Activated B cell treated with CpG ODN at 0.5 μM for 24 hours (primary cell): ENCODE results near the gene SLCO4A1. TPM values are rescaled to one million over a fixed set of nuclear protein-coding genes. Genes with fewer than 3 reads are reported as not detected.

Experiments
- ATAC-seq: fragments of 200-7000 bp; cut with Tn5 transposase; one replicate; pipeline ENCODE4 v1.10.0; 2021; ENCODE audit warnings: low read depth, mild to moderate bottlenecking, moderate library complexity
- CTCF ChIA-PET: fragments of 350-600 bp; sonication (Branson Sonifier 250); formaldehyde crosslinking; loops from one replicate; lab custom pipeline; 2021; ENCODE audit warnings: antibody characterized with exemption; lab: Charles Lee
- POLR2A ChIA-PET: fragments of 350-600 bp; sonication (Branson Sonifier 250); formaldehyde crosslinking; loops from one replicate; lab custom pipeline; 2021; ENCODE audit warnings: antibody characterized with exemption; lab: Charles Lee
- DNase-seq: peaks from one replicate; pipeline ENCODE4 v3.0.0; 2022
- H3K27ac Mint-ChIP-seq: one replicate; pipeline ENCODE4 v1.8.0; 2020; ENCODE audit warnings: mixed read lengths
- H3K27me3 Mint-ChIP-seq: one replicate; pipeline ENCODE4 v1.8.0; 2021; ENCODE audit warnings: mixed read lengths
- H3K36me3 Mint-ChIP-seq: one replicate; pipeline ENCODE4 v1.8.0; 2021; ENCODE audit warnings: low read depth, mixed read lengths
- H3K4me1 Mint-ChIP-seq: one replicate; pipeline ENCODE4 v1.8.0; 2021; ENCODE audit warnings: mixed read lengths
- H3K4me3 Mint-ChIP-seq: one replicate; pipeline ENCODE4 v1.8.0; 2020; ENCODE audit warnings: mild to moderate bottlenecking, mixed read lengths
- H3K9me3 Mint-ChIP-seq: one replicate; pipeline ENCODE4 v1.8.0; 2020; ENCODE audit warnings: mixed read lengths
- intact Hi-C: fragments of 100-400 bp; cut with micrococcal nuclease; formaldehyde crosslinking; loops from one replicate; pipeline ENCODE4 v1.15.1; 2024
- total RNA-seq: library from RNA; stranded (reverse); gene quantifications from 2 replicates; pipeline ENCODE4 v1.2.3, GENCODE V29; 2022
- TF ChIP-seq, protein P1 (sequence below): fragments of 200-600 bp; IDR thresholded peaks from one replicate; pipeline ENCODE4 v1.8.0; 2022; ENCODE audit warnings: antibody characterized with exemption, mild to moderate bottlenecking

The SLCO4A1 gene
- total RNA-seq, 1 donor from 2014 or later = 38.9 TPM

DNA sequence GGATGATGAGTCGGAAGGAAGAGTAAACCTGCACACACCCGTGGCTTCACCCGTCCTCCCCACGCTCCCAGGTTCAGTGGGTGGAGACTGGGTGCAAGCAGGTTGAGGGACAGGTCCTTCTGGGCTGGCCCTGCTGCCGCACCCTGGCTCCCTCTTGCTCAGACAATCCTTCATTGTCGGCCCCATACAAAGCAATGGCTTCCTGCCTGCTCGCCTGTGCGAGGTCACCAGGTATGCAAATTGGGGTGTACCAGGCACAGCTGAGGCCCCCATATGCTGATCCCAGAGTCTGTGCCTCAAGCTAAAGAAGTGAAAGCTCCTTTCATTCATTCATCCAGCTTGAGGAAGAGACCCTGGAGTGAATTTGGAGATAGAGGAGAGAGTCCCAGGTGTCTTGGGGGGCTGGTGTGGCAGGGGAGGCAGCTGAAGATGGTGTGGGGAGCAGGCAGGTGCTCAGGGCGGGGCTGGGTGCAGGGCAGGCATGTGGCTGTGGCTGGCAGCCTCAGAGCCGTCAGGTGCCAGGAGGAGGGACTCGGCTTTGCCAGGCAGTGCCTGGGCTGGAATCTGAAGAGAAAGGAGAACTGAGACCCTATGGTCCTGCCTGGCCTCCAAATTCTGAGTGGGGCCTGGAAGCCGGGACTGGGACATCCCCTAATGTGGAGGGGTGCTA is 4.7 kb downstream of the SLCO4A1 start:
- H3K27me3 Mint-ChIP-seq = no peaks in the 10 kb centered on the region
- no peak for DNase-seq
- no peak for ATAC-seq
- POLR2A ChIA-PET = interaction anchor here (0.8 to 8.4 kb wide), 4 partner anchors 20 to 147 kb away, joined by 3 to 134 read pairs (median 4); no protein-coding TSS in a partner anchor
- intact Hi-C loops = no loop called here
- CTCF ChIA-PET = no interaction called here
- peak overlapping the region; percentile 79 for H3K27ac Mint-ChIP-seq
- no peaks in the 10 kb centered on the region for H3K9me3 Mint-ChIP-seq
- TF ChIP-seq, protein P1, sequence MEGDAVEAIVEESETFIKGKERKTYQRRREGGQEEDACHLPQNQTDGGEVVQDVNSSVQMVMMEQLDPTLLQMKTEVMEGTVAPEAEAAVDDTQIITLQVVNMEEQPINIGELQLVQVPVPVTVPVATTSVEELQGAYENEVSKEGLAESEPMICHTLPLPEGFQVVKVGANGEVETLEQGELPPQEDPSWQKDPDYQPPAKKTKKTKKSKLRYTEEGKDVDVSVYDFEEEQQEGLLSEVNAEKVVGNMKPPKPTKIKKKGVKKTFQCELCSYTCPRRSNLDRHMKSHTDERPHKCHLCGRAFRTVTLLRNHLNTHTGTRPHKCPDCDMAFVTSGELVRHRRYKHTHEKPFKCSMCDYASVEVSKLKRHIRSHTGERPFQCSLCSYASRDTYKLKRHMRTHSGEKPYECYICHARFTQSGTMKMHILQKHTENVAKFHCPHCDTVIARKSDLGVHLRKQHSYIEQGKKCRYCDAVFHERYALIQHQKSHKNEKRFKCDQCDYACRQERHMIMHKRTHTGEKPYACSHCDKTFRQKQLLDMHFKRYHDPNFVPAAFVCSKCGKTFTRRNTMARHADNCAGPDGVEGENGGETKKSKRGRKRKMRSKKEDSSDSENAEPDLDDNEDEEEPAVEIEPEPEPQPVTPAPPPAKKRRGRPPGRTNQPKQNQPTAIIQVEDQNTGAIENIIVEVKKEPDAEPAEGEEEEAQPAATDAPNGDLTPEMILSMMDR = no peak
- H3K4me3 Mint-ChIP-seq = peak overlapping the region; percentile 58
- H3K36me3 Mint-ChIP-seq = peaks cover 19% of the 10 kb centered on the region
- H3K4me1 Mint-ChIP-seq = peaks cover 71% of the 10 kb centered on the region

DNA sequence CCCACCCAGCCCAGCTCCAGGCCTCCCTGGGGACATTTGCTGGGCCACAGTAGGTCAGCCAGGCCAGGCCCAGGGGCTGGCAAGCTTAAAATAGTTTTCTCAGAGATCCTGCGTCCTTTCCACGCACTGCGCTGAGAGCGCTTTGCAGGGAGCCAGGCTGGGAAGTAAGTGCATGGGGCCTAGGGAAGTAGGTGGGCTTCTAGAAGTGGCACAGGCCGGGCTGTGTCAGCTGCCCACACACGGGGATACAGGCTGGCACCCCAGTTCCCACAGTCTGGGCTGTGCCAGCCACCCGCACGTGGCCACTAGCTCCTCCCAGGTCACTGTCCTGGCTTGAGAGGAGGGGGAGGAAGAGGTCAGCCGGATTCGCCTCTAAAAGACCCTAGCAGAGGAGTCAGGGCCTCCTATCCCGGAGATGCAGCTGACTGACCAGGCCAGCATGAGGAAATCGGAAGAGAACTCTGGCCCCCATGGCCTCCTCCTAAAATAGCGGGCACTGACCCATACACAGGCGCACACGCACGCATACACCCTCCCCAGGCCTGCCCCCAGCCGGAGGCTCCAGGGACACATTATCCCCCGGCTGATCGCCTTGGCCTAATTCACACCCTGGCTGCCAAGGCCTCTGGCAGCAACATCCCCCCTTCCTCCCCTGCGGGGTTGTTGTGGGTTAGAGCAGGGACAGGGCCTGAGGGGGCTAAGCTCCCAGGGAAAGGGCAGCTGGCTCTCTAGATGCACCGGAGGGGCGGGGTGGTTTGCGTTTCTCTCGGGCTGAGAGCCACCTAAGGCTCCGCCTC is 5.4 kb downstream of the SLCO4A1 start:
- Mint-ChIP-seq H3K36me3 (peaks cover 19% of the 10 kb centered on the region), H3K4me3 (no peak overlapping the region), H3K27ac (no peak overlapping the region), H3K4me1 (peaks cover 78% of the 10 kb centered on the region), H3K9me3 (no peaks in the 10 kb centered on the region), H3K27me3 (no peaks in the 10 kb centered on the region)
- no peak for DNase-seq
- no peak for ATAC-seq
- intact Hi-C loops = no loop called here
- CTCF ChIA-PET = no interaction called here
- TF ChIP-seq, protein P1 = no peak
- POLR2A ChIA-PET = interaction anchor here (0.8 to 8.4 kb wide), 3 partner anchors 21 to 147 kb away, joined by 3 to 134 read pairs (median 4); no protein-coding TSS in a partner anchor

DNA sequence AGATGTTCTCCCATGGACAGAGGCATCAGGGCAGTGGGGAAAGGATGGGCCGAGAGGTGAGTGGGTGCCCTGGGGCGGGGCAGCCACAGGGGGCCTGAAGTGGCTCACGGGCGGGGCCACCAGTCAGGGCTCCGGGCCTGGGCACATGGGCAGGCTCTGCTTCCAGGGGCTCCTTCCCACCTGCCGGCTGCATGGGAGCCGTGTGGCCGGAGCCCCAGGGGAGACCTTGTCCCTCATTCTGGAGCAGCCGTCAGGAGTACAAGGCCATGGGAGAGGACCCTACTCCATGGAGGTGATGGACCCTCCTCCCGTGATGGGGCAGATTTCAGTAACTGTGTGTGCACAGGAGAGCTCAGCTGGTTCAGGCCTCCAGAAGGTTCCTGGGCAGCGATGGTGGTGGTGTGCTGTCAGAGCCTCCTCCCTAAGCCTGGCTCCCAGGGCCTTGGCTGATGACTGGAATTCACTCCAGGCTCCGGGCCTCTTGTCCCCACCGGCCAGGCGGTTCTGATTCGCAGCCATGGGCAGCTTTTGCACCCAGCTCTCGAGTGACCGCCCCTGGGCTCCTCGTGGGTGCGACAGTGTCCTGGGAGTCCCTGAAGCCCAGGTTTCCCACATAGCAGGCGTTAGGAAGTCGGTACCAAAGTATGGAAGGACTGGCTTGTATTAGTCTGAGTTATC is 6.2 kb downstream of the SLCO4A1 start:
- H3K9me3 Mint-ChIP-seq = no peaks in the 10 kb centered on the region
- H3K27ac Mint-ChIP-seq = no peak overlapping the region
- DNase-seq (no peak), ATAC-seq (no peak)
- peaks cover 19% of the 10 kb centered on the region for H3K36me3 Mint-ChIP-seq
- no peak overlapping the region for H3K4me3 Mint-ChIP-seq
- TF ChIP-seq, protein P1 = no peak
- intact Hi-C loops = no loop called here
- H3K27me3 Mint-ChIP-seq = no peaks in the 10 kb centered on the region
- CTCF ChIA-PET = interaction anchor here (1.0 kb wide), 1 partner anchor 32 kb away, joined by 3 read pairs; no protein-coding TSS in a partner anchor
- POLR2A ChIA-PET = interaction anchor here (1.6 to 8.4 kb wide), 2 partner anchors 22 to 30 kb away, joined by 4 to 134 read pairs; no protein-coding TSS in a partner anchor
- peaks cover 82% of the 10 kb centered on the region for H3K4me1 Mint-ChIP-seq

DNA sequence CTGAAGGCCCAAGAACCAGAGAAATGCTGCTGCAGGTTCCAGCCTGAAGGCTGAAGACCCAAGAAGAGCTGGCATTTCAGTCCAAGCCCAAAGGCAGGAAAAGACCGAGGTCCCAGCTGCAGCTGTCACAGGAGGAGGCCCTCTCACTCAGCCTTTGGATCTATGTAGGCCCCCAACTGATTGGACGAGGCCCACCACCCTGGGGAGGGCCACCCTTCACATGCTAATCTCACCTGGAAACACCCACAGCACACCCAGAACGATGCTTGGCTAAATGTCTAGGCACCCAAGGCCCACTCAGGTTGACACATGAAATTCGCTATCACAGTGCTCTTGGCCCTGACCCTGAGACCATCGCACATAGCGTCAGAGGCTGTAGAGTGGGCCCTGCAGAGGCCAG is 6.8 kb downstream of the SLCO4A1 start:
- Mint-ChIP-seq H3K27ac (peak overlapping the region; percentile 35), H3K9me3 (no peaks in the 10 kb centered on the region), H3K36me3 (peaks cover 19% of the 10 kb centered on the region), H3K4me3 (no peak overlapping the region), H3K4me1 (peaks cover 77% of the 10 kb centered on the region), H3K27me3 (no peaks in the 10 kb centered on the region)
- ATAC-seq = no peak
- TF ChIP-seq, protein P1 = no peak
- CTCF ChIA-PET = interaction anchor here (1.0 kb wide), 1 partner anchor 32 kb away, joined by 3 read pairs; no protein-coding TSS in a partner anchor
- intact Hi-C loops = no loop called here
- DNase-seq = no peak
- POLR2A ChIA-PET = interaction anchor here (4.4 to 8.4 kb wide), 2 partner anchors 22 to 31 kb away, joined by 49 to 134 read pairs; no protein-coding TSS in a partner anchor
